HepG2 (cell line): ENCODE results near the gene C1QTNF12. TPM values are rescaled to one million over a fixed set of nuclear protein-coding genes. Genes with fewer than 3 reads are reported as not detected.

ENCODE experiments used
- CENPT ChIP-seq: sonication (generic); formaldehyde crosslinking; IDR thresholded peaks from 2 replicates; pipeline ENCODE4 v1.8.0; 2022; ENCODE audit warnings: low read depth, mild to moderate bottlenecking, moderate library complexity, missing genetic modification reagents
- FOXA1 ChIP-seq, 2 experiments: fragments of 450-650 bp in 1 of 2; sonication (generic) in 1 of 2; formaldehyde crosslinking in 1 of 2; IDR thresholded peaks; 2 replicates each; pipeline versions ENCODE4 v1.4.0 to v1.6.1; 2016 to 2020; ENCODE audit warnings: missing genetic modification reagents in 1 of 2
- KDM2A ChIP-seq: sonication (generic); formaldehyde crosslinking; IDR thresholded peaks from 2 replicates; pipeline ENCODE4 v1.4.0; 2020; ENCODE audit warnings: low read depth, missing genetic modification reagents, borderline replicate concordance
- PAX8 ChIP-seq: sonication (generic); formaldehyde crosslinking; IDR thresholded peaks from 2 replicates; pipeline ENCODE4 v1.8.0; 2022; ENCODE audit warnings: mild to moderate bottlenecking, missing genetic modification reagents, borderline replicate concordance
- SMC3 ChIP-seq: IDR thresholded peaks from 2 replicates; pipeline ENCODE4 v1.6.1; 2011; ENCODE audit warnings: low read length, improper control_type of control experiment
- SP140L ChIP-seq: sonication (generic); formaldehyde crosslinking; IDR thresholded peaks from 2 replicates; pipeline ENCODE4 v1.4.0; 2020; ENCODE audit warnings: missing genetic modification reagents, borderline replicate concordance
- TBX2 ChIP-seq: sonication (generic); formaldehyde crosslinking; IDR thresholded peaks from 2 replicates; pipeline ENCODE4 v1.5.0; 2020; ENCODE audit warnings: missing genetic modification reagents, mild to moderate bottlenecking, borderline replicate concordance
- ZNF160 ChIP-seq: sonication (generic); formaldehyde crosslinking; IDR thresholded peaks from 2 replicates; pipeline ENCODE4 v1.8.0; 2022; ENCODE audit warnings: mild to moderate bottlenecking, inconsistent platforms, missing genetic modification reagents
- ZNF326 ChIP-seq: sonication (generic); formaldehyde crosslinking; IDR thresholded peaks from 2 replicates; pipeline ENCODE4 v1.4.0; 2020; ENCODE audit warnings: missing genetic modification reagents, borderline replicate concordance
- ZNF354B ChIP-seq: sonication (generic); formaldehyde crosslinking; IDR thresholded peaks from 2 replicates; pipeline ENCODE4 v1.8.0; 2022; ENCODE audit warnings: mild to moderate bottlenecking, missing genetic modification reagents
- ZNF619 ChIP-seq: sonication (generic); formaldehyde crosslinking; IDR thresholded peaks from 2 replicates; pipeline ENCODE4 v1.4.0; 2020; ENCODE audit warnings: mild to moderate bottlenecking, missing genetic modification reagents
- ZNF746 ChIP-seq: sonication (generic); formaldehyde crosslinking; IDR thresholded peaks from 2 replicates; pipeline ENCODE4 v1.8.0; 2022; ENCODE audit warnings: mild to moderate bottlenecking, missing genetic modification reagents
- polyA plus RNA-seq, 8 experiments: library from polyadenylated mRNA; depleted of rRNA in 3 of 8; stranded (reverse) in 7 of 8; unstranded in 1 of 8; fragments of >200 nt; fragmentation: Illumina TruSeq in 4 of 8; extraction: Trizol in 4 of 8; gene quantifications; 2 replicates each; pipeline versions ENCODE4 v1.2.1 to v1.2.3, GENCODE V29; 2011 to 2016; ENCODE audit warnings: low read depth in 4 of 8, missing spikeins in 1 of 8, mixed read lengths in 1 of 8; ENCODE audit not compliant: insufficient read depth in 1 of 8
- total RNA-seq, 5 experiments: library from RNA; depleted of rRNA; stranded (reverse); fragments of >200 nt; fragmentation: Illumina TruSeq; extraction: Trizol; gene quantifications; 2 replicates each; pipeline ENCODE4 v1.2.3, GENCODE V29; 2016; ENCODE audit warnings: low read depth in 1 of 5
- TF ChIP-seq, protein P1 (sequence below): sonication (generic); formaldehyde crosslinking; IDR thresholded peaks from 2 replicates; pipeline ENCODE4 v1.5.0; 2020; ENCODE audit warnings: missing genetic modification reagents
- TF ChIP-seq, protein P2 (sequence below): sonication (generic); formaldehyde crosslinking; IDR thresholded peaks from 2 replicates; pipeline ENCODE4 v1.4.0; 2020; ENCODE audit warnings: missing genetic modification reagents
- TF ChIP-seq, protein P3 (sequence below): sonication (generic); formaldehyde crosslinking; IDR thresholded peaks from 2 replicates; pipeline ENCODE4 v1.5.1; 2020; ENCODE audit warnings: mild to moderate bottlenecking, missing genetic modification reagents, moderate library complexity
- TF ChIP-seq, protein P4 (sequence below): sonication (generic); formaldehyde crosslinking; IDR thresholded peaks from 2 replicates; pipeline ENCODE4 v1.8.0; 2022; ENCODE audit warnings: mild to moderate bottlenecking, missing genetic modification reagents
- TF ChIP-seq, protein P5 (sequence below): sonication (generic); formaldehyde crosslinking; IDR thresholded peaks from 2 replicates; pipeline ENCODE4 v1.9.0; 2022; ENCODE audit warnings: missing genetic modification reagents, mild to moderate bottlenecking, borderline replicate concordance

C1QTNF12 gene
- total and polyA plus RNA-seq, 2 of the 13 experiments (the other 11 are each of a cell fraction or from before 2014, with no cell fraction given): 0.18 to 0.64 TPM

- TF ChIP-seq SMC3 (peak; percentile 42), FOXA1 (IDR thresholded peaks at IDR 0.05) (no peak), FOXA1 (CRISPR knock-in tag; IDR thresholded peaks at IDR 0.05) (0 out of 2 replicates have a peak, but pooled peaks have one; percentile 14), ZNF354B (no peak), TBX2 (CRISPR knock-in tag) (no peak), ZNF619 (CRISPR knock-in tag) (peak; percentile 67; the same call in 1 of the 2 replicates), ZNF160 (CRISPR knock-in tag) (no peak), KDM2A (CRISPR knock-in tag) (peak; percentile 93), ZNF746 (CRISPR knock-in tag) (no peak), CENPT (CRISPR knock-in tag) (peak; percentile 54; the same call in 1 of the 2 replicates), SP140L (CRISPR knock-in tag) (no peak), ZNF326 (CRISPR knock-in tag) (0 out of 2 replicates have a peak, but pooled peaks have one; percentile 19), PAX8 (CRISPR knock-in tag) (no peak)
- TF ChIP-seq, protein P1, sequence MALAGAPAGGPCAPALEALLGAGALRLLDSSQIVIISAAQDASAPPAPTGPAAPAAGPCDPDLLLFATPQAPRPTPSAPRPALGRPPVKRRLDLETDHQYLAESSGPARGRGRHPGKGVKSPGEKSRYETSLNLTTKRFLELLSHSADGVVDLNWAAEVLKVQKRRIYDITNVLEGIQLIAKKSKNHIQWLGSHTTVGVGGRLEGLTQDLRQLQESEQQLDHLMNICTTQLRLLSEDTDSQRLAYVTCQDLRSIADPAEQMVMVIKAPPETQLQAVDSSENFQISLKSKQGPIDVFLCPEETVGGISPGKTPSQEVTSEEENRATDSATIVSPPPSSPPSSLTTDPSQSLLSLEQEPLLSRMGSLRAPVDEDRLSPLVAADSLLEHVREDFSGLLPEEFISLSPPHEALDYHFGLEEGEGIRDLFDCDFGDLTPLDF (CRISPR knock-in tag): no peak
- TF ChIP-seq, protein P2, sequence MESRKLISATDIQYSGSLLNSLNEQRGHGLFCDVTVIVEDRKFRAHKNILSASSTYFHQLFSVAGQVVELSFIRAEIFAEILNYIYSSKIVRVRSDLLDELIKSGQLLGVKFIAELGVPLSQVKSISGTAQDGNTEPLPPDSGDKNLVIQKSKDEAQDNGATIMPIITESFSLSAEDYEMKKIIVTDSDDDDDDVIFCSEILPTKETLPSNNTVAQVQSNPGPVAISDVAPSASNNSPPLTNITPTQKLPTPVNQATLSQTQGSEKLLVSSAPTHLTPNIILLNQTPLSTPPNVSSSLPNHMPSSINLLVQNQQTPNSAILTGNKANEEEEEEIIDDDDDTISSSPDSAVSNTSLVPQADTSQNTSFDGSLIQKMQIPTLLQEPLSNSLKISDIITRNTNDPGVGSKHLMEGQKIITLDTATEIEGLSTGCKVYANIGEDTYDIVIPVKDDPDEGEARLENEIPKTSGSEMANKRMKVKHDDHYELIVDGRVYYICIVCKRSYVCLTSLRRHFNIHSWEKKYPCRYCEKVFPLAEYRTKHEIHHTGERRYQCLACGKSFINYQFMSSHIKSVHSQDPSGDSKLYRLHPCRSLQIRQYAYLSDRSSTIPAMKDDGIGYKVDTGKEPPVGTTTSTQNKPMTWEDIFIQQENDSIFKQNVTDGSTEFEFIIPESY (CRISPR knock-in tag): peak; percentile 98
- TF ChIP-seq, protein P3, sequence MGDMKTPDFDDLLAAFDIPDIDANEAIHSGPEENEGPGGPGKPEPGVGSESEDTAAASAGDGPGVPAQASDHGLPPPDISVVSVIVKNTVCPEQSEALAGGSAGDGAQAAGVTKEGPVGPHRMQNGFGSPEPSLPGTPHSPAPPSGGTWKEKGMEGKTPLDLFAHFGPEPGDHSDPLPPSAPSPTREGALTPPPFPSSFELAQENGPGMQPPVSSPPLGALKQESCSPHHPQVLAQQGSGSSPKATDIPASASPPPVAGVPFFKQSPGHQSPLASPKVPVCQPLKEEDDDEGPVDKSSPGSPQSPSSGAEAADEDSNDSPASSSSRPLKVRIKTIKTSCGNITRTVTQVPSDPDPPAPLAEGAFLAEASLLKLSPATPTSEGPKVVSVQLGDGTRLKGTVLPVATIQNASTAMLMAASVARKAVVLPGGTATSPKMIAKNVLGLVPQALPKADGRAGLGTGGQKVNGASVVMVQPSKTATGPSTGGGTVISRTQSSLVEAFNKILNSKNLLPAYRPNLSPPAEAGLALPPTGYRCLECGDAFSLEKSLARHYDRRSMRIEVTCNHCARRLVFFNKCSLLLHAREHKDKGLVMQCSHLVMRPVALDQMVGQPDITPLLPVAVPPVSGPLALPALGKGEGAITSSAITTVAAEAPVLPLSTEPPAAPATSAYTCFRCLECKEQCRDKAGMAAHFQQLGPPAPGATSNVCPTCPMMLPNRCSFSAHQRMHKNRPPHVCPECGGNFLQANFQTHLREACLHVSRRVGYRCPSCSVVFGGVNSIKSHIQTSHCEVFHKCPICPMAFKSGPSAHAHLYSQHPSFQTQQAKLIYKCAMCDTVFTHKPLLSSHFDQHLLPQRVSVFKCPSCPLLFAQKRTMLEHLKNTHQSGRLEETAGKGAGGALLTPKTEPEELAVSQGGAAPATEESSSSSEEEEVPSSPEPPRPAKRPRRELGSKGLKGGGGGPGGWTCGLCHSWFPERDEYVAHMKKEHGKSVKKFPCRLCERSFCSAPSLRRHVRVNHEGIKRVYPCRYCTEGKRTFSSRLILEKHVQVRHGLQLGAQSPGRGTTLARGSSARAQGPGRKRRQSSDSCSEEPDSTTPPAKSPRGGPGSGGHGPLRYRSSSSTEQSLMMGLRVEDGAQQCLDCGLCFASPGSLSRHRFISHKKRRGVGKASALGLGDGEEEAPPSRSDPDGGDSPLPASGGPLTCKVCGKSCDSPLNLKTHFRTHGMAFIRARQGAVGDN (CRISPR knock-in tag): peak; percentile 63
- TF ChIP-seq, protein P4, sequence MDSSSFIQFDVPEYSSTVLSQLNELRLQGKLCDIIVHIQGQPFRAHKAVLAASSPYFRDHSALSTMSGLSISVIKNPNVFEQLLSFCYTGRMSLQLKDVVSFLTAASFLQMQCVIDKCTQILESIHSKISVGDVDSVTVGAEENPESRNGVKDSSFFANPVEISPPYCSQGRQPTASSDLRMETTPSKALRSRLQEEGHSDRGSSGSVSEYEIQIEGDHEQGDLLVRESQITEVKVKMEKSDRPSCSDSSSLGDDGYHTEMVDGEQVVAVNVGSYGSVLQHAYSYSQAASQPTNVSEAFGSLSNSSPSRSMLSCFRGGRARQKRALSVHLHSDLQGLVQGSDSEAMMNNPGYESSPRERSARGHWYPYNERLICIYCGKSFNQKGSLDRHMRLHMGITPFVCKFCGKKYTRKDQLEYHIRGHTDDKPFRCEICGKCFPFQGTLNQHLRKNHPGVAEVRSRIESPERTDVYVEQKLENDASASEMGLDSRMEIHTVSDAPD (CRISPR knock-in tag): no peak
- TF ChIP-seq, protein P5, sequence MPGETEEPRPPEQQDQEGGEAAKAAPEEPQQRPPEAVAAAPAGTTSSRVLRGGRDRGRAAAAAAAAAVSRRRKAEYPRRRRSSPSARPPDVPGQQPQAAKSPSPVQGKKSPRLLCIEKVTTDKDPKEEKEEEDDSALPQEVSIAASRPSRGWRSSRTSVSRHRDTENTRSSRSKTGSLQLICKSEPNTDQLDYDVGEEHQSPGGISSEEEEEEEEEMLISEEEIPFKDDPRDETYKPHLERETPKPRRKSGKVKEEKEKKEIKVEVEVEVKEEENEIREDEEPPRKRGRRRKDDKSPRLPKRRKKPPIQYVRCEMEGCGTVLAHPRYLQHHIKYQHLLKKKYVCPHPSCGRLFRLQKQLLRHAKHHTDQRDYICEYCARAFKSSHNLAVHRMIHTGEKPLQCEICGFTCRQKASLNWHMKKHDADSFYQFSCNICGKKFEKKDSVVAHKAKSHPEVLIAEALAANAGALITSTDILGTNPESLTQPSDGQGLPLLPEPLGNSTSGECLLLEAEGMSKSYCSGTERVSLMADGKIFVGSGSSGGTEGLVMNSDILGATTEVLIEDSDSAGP (CRISPR knock-in tag): peak; percentile 70
Measured at GRCh38 chr1:1291548-1292441, 45.3 kb upstream of the C1QTNF12 start (continued).
